Lower leg skin (tissue), 4 donors: ENCODE results near the gene PPL. TPM values are rescaled to one million over a fixed set of nuclear protein-coding genes. Genes with fewer than 3 reads are reported as not detected.

Experiments
- DNase-seq, 2 donors: peaks; one replicate each; pipeline ENCODE4 v3.0.0-alpha.2; 2019; ENCODE audit warnings: low spot score in 2 of 2
- H3K4me3 ChIP-seq: fragments of 200-600 bp; sonication (generic); 2 replicates; pipeline ENCODE4 v1.5.1; 2017; ENCODE audit warnings: mild to moderate bottlenecking, low read depth; ENCODE audit not compliant: poor library complexity, severe bottlenecking
- CTCF ChIP-seq, 3 donors: fragments of 450-650 bp; IDR thresholded peaks; one replicate each; pipeline ENCODE4 v1.5.1; 2016; ENCODE audit warnings: antibody characterized with exemption in 3 of 3, mild to moderate bottlenecking in 3 of 3, moderate library complexity in 2 of 3
- POLR2A ChIP-seq, 2 donors: fragments of 450-650 bp; IDR thresholded peaks; one replicate each; pipeline ENCODE4 v1.6.1; 2016 to 2017; ENCODE audit warnings: antibody characterized with exemption in 2 of 2, mild to moderate bottlenecking in 1 of 2, moderate library complexity in 1 of 2
- WGBS, 2 donors: methylation state at CpG; one replicate each; pipeline ENCODE4 v1.1.5; 2018; 5-methylcytosine and 5-hydroxymethylcytosine counted together
- intact Hi-C: fragments of 100-400 bp; cut with DNase I; formaldehyde crosslinking; loops from one replicate; pipeline ENCODE4 v1.15.0; 2023; ENCODE audit warnings: low total_unique reads
- total RNA-seq, 4 donors: library from RNA; depleted of rRNA; stranded (reverse); fragments of >200 nt; gene quantifications; one replicate each; pipeline ENCODE4 v1.1.0, GENCODE V29; 2016

The PPL gene
- total RNA-seq, 4 donors from 2014 or later: 445 to 545 (median 495) TPM

GRCh38 chr16:4869147-4869805 is 67.7 kb downstream of the PPL start:
- intact Hi-C loops: no loop called here
- H3K4me3 ChIP-seq: no peak overlapping the region
- TF ChIP-seq POLR2A (IDR thresholded peaks at IDR 0.05): no peak
- TF ChIP-seq CTCF (IDR thresholded peaks at IDR 0.05): no peak
- 44 to 57% methylated on average over 13 of the region's 13 CpGs for WGBS, 2 donors
- peak in 1 of 2 donors; percentile 59 for DNase-seq

GRCh38 chr16:4868535-4868934 is 68.4 kb downstream of the PPL start:
- intact Hi-C loops: no loop called here
- 90 to 94% methylated on average over 7 of the region's 7 CpGs for WGBS, 2 donors
- TF ChIP-seq CTCF (IDR thresholded peaks at IDR 0.05) (no peak), POLR2A (IDR thresholded peaks at IDR 0.05) (no peak)
- DNase-seq: peak in 1 of 2 donors; percentile 23
- H3K4me3 ChIP-seq: no peak overlapping the region

GRCh38 chr16:4868026-4868425 is 68.9 kb downstream of the PPL start:
- WGBS, 2 donors: 94 to 95% methylated on average over 5 of the region's 5 CpGs
- intact Hi-C loops: no loop called here
- no peak for TF ChIP-seq CTCF (IDR thresholded peaks at IDR 0.05)
- TF ChIP-seq POLR2A (IDR thresholded peaks at IDR 0.05): no peak
- DNase-seq: peak in 1 of 2 donors; percentile 32
- H3K4me3 ChIP-seq: no peak overlapping the region

DNA sequence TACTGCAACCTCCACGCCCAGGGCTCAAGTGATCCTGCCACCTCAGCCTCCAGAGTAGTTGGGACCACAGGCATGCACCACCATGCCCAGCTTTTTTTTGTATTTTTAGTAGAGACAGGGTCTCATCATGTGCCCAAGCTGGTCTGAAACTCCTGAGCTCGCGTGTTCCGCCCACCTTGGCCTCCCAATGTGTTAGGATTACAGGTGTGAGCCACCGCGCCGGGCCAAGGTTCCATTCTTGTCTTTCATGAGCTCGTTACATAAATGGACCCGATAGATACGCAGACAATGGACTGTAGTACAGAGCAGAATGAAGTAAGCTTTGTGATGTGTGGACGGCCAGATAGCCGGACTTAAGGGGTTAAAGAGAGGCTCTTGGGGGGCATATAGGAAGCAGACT is 70.4 kb downstream of the PPL start:
- DNase-seq: peak in 1 of 2 donors; percentile 54
- no peak for TF ChIP-seq CTCF (IDR thresholded peaks at IDR 0.05)
- H3K4me3 ChIP-seq: no peak overlapping the region
- intact Hi-C loops: no loop called here
- 98 to 99% methylated on average over 12 of the region's 12 CpGs for WGBS, 2 donors

DNA sequence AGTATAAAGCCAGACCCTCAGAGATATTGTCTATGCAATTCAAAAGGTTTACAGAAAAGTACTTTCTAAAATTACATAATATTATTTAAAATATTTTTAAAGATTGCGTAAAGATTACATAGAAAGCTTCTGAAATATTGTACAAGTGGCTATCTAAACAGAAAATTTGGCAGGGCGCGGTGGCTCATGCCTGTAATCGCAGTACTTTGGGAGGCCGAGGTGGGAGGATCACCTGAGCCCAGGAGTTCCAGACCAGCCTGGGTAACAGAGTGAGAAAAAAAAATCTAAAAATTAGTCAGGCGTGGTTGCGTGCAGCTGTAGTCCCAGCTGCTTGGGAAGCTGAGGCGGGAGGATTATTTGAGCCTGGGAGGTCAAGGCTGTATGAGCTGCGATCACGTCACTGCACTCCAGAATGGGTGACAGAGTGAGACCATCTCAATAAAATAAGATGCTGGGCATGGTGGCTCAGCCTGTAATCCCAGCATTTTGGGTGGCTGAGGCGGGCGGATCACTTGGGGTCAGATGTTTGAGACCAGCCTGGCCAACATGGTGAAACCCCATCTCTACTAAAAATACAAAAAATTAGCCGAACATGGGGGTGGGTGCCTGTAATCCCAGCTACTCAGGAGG is 71.6 kb downstream of the PPL start:
- no peak overlapping the region for H3K4me3 ChIP-seq
- 95 to 96% methylated on average over 13 of the region's 13 CpGs for WGBS, 2 donors
- peak in 1 of 2 donors; percentile 71 for DNase-seq
- TF ChIP-seq CTCF (IDR thresholded peaks at IDR 0.05) (no peak), POLR2A (IDR thresholded peaks at IDR 0.05) (no peak)
- intact Hi-C loops: no loop called here
